ENCODE results near the gene ZNF804A.

Gene ZNF804A

DNA sequence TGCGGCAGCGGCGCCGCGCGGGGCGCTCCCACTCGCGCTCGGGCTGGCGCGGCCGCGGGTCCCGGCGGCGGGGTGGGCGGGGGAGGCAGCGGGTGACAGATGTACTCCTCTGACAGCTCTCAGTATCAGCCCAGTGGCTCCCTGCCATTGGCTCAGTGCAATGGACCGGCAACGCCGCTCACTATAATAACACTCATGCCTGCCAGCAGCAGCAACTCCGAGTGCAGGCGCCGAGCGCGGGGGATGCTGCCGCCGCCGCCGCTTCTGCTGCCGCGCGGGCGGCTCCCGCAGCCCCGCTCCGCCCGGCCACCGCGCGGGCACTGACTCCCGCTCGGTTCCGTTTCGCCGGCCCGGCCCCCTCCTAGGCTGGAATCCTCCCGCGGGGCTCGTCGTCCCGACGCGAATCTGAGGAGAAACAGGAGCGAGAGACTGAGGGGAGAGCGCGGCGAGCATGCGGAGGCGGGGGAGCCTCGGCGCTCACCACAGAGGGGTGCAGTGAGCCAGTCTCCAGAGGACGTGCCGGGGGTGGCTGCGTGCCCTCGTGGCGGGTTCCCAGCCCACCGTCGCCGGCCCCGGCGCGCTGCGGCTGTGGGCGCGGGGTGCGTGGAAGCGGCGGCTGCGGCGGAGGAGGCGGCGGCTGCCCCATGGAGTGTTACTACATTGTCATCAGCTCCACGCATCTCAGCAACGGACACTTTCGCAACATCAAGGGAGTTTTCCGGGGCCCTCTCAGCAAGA, at the start of gene ZNF804A:
Gene ZNF804A, plus strand, starts transcription at position 214 of the 738 bp plus-strand sequence. Its CDS starts 431 bp downstream, at position 645.
- peak; percentile 66 for DNase-seq

- DNase-seq: no peak
These were observed 49.2 kb upstream of the ZNF804A start for GRCh38 chr2:184549153-184549552.

DNA sequence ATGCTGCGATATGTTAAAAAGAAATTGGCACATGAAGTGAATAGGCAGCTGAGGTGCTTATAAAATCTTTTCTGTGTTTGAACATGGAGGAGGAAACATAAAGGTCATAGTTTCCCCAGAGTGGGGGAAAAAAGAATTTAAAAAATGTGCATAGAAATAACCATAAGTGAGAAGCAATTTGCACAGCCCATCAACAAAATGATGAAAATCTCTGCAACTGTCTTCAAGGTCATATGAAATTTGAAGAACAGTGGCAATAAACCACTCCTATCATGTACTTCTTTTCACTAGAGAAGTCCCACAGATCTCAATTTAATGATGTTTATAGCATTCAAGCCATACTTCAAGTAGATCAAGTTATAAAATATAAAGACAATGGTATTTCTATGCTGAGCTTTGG, 46.7 kb upstream of the ZNF804A start:
- DNase-seq: no peak

DNA sequence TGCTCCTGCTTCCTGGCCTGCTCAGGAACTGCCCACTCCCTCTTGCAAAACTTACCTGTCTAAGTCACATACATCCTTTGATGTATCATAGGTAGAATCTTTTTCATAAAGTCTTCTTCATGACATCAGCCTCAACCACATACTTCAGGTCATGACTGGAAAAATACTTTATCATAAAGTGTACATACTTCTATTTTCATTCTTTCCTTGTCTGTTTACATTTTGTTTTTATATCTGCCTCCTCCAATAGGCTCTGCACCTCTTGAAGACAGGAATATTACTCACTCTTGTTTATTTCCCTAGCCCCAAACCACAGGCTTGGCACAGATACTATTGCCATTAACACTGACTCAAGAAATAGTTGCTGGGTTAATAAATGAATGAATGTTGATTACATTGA, 43.6 kb upstream of the ZNF804A start:
- no peak for DNase-seq

GRCh38 chr2:184555352-184555751, 43.0 kb upstream of the ZNF804A start:
- no peak for DNase-seq

GRCh38 chr2:184556639-184557038, 41.7 kb upstream of the ZNF804A start:
- DNase-seq: no peak

DNA sequence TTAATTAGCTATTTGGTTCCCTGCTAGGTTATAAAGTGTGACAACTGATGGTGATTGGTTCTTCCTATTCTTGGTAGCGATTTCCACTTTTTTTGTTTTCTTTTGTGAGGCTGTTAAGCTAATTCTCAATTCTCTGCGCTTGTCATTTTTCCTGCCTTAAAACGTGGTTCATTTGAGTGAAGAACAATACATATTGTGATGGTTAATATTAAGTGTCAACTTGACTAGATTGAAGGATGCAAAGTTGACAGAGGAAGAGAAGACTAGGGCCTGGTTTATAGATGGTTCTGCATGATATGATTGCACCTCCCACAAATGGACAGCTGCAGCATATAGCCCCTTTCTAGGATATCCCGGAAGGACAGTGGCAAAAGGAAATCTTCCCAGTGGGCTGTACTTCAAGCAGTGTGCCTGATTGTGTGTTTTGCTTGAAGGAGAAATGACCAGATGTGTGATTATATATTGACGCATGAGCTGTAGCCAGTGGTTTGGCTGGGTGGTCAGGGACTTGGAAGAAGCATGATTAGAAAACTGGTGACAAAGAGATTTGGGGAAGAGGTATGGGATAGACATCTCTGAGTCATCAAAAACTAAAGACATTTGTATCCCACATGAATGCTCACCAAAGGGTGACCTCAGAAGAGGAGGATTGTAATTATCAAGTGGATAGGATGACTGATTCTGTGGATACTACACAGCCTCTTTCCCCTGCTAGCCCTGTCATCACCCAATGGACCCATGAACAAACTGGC, 39.4 kb upstream of the ZNF804A start:
- DNase-seq: no peak

- no peak for DNase-seq
These were observed 37.7 kb upstream of the ZNF804A start for GRCh38 chr2:184560603-184561002.

GRCh38 chr2:184562532-184562931, 35.8 kb upstream of the ZNF804A start:
- peak; percentile 31 for DNase-seq

GRCh38 chr2:184564092-184564491, 34.2 kb upstream of the ZNF804A start:
- DNase-seq: no peak

DNA sequence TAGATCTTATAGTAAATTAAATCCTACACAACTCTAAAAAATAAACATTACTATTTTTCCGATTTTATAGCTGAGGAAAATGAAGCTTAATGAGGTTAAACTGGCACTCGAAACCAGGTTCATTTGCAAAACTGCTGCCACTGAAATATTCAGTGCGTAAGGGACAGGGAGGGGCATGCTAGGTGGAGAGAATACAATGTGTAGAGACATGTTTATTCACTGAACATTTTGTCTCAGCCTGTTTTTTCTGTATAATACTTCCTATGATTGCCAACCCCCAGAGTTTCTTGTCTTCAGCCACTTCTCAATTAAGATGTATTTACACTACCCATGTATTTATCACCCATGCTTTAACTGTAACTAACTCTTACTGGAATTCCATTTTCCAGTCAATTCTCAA, 31.6 kb upstream of the ZNF804A start:
- DNase-seq: no peak

- DNase-seq: no peak
These were observed 21.3 kb upstream of the ZNF804A start for GRCh38 chr2:184577056-184577455.

- no peak for DNase-seq
These were observed 20.6 kb upstream of the ZNF804A start for GRCh38 chr2:184577743-184578142.

DNA sequence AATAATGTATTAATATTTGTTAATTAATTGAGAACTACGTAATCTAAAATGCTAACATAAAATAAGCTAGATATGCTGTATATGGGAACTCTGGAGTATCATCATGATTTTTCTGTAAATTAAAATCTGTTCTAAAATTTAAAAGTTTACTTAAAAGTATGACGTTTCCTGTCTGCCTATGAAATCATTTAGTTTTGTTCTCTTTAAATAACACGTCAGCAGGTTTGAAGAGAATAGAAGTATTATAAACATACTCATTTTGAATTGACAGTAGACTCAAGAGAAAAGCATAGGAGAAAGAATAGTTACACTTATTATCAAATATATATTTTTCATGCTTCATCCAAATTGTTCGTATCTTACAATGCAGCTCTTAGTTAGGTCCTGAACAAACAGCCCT, 19.1 kb upstream of the ZNF804A start:
- DNase-seq: no peak

DNA sequence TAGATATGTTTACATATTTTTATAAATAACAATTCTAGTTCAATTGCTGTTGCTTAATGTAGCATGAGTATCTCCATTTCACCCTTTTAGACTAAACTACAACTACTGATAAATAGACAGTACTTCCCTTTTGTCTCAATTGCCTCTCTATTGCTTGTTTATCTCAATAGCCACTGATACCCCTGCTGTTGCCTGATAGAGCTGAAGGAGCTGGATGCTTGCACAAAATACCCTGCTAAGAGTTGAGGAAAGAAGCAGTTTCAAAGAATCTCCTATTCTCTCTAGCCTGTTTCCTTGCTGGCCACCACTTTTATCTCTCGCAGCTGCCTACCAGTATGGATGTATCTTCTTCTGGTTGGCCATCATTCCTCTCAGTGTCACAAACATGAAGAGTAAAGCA, 16.9 kb upstream of the ZNF804A start:
- no peak for DNase-seq

- no peak for DNase-seq
These were observed 9.1 kb upstream of the ZNF804A start for GRCh38 chr2:184589261-184589660.

GRCh38 chr2:184596819-184597411, 1.4 kb upstream of the ZNF804A start:
- DNase-seq: no peak

DNA sequence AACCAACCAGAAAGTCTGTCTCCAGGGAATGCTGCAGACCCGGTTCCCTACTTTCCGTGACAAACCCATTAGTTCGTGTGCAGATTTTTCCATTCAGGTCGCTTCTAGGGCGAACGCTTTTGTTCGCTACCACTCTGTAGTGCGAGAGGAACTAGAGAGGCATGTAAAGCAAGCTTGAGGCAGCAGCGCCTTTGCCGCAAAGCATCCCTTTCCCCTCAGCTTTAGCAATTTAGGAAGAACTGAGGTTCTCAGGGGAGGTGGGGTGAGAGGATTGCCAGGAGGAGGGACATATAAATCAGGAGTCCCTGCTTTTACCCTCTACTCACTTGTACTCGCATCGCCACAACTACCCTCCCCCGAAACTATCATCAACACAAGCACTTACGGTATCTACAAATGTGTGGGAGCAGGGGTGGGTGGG, 748 bp upstream of the ZNF804A start:
- peak; percentile 31 for DNase-seq

- DNase-seq: no peak
These were observed 370 bp upstream of the ZNF804A start for GRCh38 chr2:184598002-184598315.

GRCh38 chr2:184599054-184599871, 934 bp downstream of the ZNF804A start:
- DNase-seq: peak; percentile 18

- DNase-seq: no peak
These were observed 1.5 kb downstream of the ZNF804A start for GRCh38 chr2:184599872-184600222.

- no peak for DNase-seq
These were observed 4.4 kb downstream of the ZNF804A start for GRCh38 chr2:184602734-184603133.

DNA sequence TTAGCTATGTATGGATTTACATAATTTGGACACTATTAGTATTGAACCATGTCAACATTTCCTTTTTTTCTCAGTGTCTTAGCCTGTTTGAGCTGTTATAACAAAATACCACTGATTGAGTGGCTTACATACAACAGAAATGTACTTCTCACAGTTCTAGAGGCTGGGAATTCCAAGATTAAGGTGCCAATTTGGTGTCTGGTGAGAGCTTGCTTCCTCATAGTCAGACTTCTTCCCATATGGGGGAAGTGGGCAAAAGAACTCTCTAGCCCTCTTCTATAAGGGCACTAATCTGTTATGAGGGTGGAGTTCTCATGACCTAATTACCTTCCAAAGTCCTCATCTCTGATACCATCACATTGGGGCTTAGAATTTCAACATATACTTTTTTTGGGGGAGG, 12.6 kb downstream of the ZNF804A start:
- DNase-seq: no peak
